GM13977 (cell line): ENCODE data around the gene GNAS.

Source experiments
- DNase-seq: peaks from one replicate; pipeline ENCODE4 v3.0.0; 2012; ENCODE audit warnings: low spot score
- CTCF ChIP-seq: IDR thresholded peaks from 2 replicates; pipeline ENCODE4 v1.5.1; 2012; ENCODE audit warnings: mild to moderate bottlenecking, control low read depth; ENCODE audit not compliant: insufficient read depth; ENCODE audit errors: extremely low read depth, missing control alignments
- in situ Hi-C: fragments of 300-500 bp; cut with MboI; formaldehyde crosslinking; loops from one replicate; pipeline ENCODE4 v1.12.0; 2022; ENCODE audit warnings: low sequenced_read_pairs, low pct_unique_long_range_greater_than_20kb, mixed read lengths, inconsistent platforms; ENCODE audit not compliant: unreplicated experiment

The GNAS gene

GRCh38 chr20:58811334-58811733, 41.2 kb upstream of the GNAS start:
- in situ Hi-C loops: no loop called here
- no peak for DNase-seq
- TF ChIP-seq CTCF: no peak

- in situ Hi-C loops: no loop called here
- DNase-seq: no peak
- no peak for TF ChIP-seq CTCF
Observed at GRCh38 chr20:58813369-58813768, 39.1 kb upstream of the GNAS start.

GRCh38 chr20:58815448-58815847, 37.1 kb upstream of the GNAS start:
- TF ChIP-seq CTCF: no peak
- DNase-seq: no peak
- in situ Hi-C loops: no loop called here

- DNase-seq: no peak
- in situ Hi-C loops: no loop called here
- TF ChIP-seq CTCF: no peak
Observed at GRCh38 chr20:58816051-58816450, 36.5 kb upstream of the GNAS start.

GRCh38 chr20:58816957-58817651, 35.4 kb upstream of the GNAS start:
- no peak for TF ChIP-seq CTCF
- no peak for DNase-seq
- in situ Hi-C loops: no loop called here

- no peak for DNase-seq
- in situ Hi-C loops: no loop called here
- no peak for TF ChIP-seq CTCF
Observed at GRCh38 chr20:58817748-58818147, 34.8 kb upstream of the GNAS start.
